Measurements from ENCODE around the gene TBXT. TPM values are rescaled to one million over a fixed set of nuclear protein-coding genes. Genes with fewer than 3 reads are reported as not detected.

The TBXT gene
- total and polyA plus RNA-seq, 2 experiments from 2014 or later: 0.23 TPM; not detected in 1

DNA sequence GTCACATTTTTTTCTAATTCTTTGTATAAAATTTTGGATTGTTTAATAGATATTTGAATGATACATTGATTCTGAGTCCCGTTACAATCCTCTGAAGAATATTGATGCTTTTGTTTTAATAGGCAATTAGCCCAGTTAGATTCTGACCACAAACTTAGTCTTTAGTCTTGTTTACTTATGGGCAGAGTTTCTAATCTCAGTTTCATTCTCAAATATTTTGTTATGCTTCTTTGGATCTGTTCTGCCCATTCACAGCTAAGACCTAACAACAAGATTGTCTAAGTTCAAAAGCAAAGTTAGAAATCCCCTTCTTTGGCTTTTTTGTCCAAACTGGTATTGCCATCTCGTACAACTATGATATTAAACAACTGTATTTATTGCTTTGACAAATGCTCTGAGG, 58.0 kb downstream of the TBXT start (continued):
- TF ChIP-seq, protein P1, sequence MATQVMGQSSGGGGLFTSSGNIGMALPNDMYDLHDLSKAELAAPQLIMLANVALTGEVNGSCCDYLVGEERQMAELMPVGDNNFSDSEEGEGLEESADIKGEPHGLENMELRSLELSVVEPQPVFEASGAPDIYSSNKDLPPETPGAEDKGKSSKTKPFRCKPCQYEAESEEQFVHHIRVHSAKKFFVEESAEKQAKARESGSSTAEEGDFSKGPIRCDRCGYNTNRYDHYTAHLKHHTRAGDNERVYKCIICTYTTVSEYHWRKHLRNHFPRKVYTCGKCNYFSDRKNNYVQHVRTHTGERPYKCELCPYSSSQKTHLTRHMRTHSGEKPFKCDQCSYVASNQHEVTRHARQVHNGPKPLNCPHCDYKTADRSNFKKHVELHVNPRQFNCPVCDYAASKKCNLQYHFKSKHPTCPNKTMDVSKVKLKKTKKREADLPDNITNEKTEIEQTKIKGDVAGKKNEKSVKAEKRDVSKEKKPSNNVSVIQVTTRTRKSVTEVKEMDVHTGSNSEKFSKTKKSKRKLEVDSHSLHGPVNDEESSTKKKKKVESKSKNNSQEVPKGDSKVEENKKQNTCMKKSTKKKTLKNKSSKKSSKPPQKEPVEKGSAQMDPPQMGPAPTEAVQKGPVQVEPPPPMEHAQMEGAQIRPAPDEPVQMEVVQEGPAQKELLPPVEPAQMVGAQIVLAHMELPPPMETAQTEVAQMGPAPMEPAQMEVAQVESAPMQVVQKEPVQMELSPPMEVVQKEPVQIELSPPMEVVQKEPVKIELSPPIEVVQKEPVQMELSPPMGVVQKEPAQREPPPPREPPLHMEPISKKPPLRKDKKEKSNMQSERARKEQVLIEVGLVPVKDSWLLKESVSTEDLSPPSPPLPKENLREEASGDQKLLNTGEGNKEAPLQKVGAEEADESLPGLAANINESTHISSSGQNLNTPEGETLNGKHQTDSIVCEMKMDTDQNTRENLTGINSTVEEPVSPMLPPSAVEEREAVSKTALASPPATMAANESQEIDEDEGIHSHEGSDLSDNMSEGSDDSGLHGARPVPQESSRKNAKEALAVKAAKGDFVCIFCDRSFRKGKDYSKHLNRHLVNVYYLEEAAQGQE (IDR thresholded peaks at IDR 0.05; ENCODE audit: unreplicated experiment): no peak
- TF ChIP-seq CREB1 (CRISPR knock-in tag; IDR thresholded peaks at IDR 0.05; ENCODE audit: low read depth) (no peak), POLR2AphosphoS5 (IDR thresholded peaks at IDR 0.05; ENCODE audit: low read depth) (no peak)

Small RNA genes lying within 50 kb of the gene (small RNA-seq; reads per million reads assigned to genes)
- gene RNU6-153P (ENCODE audit: low replicate concordance): not detected

Other genes with a start within 250 kb of the TBXT start
- 0.08 and 0.24 TPM in 2 replicates for gene PRR18, start 140.5 kb upstream of the TBXT start, total RNA-seq (2014; rRNA removed; shearing (Covaris generic))
- 0.40 TPM in 1 of 2 replicates, not detected in the other for gene PRR18, start 140.5 kb upstream of the TBXT start, polyA plus RNA-seq (2016; fragmentation: Nextera tagmentation; extraction: Ambion mirVana)
- 74.7 and 110 TPM in 2 replicates for gene SFT2D1, start 174.7 kb upstream of the TBXT start, total RNA-seq (2014; rRNA removed; shearing (Covaris generic))
- 120 and 135 TPM in 2 replicates for gene SFT2D1, start 174.7 kb upstream of the TBXT start, polyA plus RNA-seq (2016; fragmentation: Nextera tagmentation; extraction: Ambion mirVana)
- gene MPC1, start 215.1 kb upstream of the TBXT start, total RNA-seq (2014; rRNA removed; shearing (Covaris generic)): 15.5 and 23.4 TPM in 2 replicates
- gene MPC1, start 215.1 kb upstream of the TBXT start, polyA plus RNA-seq (2016; fragmentation: Nextera tagmentation; extraction: Ambion mirVana): 39.4 and 41.9 TPM in 2 replicates

Data from GM23338 (cell line).